DLD1 (cell line): ENCODE measurements around the gene FAM50A.
"Not testable (repeated sequence)": the region's sequence is repeated elsewhere in the genome, so short reads cannot be mapped to it uniquely, and the experiment has no call there.

Experiments
- in situ Hi-C: cut with HindIII; loops from 2 replicates; pipeline ENCODE4 v1.10.0; 2017; ENCODE audit warnings: low sequenced_read_pairs

FAM50A gene

DNA sequence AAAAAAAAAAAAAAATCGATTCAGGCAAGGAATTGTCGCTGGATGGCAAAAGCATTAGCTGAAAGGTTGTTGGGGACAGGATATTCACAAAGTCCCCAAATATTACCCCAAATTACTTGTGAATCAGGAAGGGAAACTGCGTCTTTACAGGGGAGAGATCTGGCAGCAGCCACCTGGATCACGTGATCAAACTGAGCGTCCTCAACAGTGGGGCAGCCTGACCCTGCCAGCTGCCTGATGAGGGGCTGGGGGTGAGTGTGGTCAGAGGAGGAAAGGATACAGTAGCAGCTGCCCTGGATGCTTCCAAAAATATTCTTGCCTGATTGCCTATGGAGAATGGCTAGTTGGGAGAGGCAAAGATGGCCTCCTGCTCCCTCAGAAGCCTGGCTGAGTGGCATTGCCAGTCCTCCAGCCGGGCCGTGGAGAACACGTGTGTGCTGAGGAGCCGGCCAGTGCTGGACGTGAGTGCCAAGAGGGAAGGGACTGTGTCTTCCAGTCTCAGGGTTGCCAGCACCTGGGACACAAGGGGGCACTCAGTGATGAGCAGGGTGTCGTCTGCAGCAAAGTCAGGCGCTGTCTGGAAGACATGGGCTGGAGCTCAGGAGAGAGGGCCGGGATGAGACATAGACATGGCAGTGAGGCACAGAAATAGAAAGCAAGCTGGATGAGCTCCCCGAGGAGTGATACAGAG is 38.1 kb downstream of the FAM50A start:
- in situ Hi-C loops = no loop called here

DNA sequence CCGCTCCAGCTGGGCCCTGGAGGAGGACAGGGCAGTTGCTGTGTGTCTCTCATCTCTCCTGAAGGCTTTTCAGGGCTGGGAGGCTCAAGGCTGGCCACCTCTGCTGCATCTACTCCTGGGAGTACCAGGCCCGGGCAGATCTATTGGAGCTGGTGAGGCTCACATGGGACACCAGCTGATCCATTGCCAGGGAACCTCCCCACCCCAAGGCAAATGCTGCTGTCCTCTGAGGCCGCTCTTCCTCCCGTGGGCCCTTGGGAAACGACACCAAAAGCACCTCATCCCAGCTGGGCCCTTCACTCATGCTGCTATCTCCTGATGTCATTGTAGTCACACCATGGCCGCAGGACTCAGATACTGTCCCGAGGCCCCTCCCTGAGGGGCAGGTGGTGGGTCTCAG is 38.8 kb downstream of the FAM50A start:
- in situ Hi-C loops = no loop called here

DNA sequence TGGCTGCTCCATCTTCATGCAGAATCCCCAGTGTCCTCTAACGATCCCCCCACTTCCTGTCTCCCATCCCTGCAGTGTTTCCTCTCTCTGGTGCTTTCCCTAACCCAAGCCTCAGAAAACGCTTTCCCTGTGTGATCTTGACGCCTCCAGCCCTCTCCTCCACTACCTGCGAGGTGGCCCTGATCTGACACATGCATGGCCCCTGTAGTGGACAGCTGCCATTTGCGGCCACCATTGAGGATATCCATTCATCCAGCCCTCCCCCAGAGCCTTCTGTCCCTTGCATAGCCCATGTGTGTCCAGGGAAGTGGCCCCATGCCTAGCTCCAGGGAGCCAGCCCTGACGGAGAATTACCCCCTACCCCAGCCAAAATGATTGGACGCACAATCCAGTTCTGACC is 39.4 kb downstream of the FAM50A start:
- in situ Hi-C loops = no loop called here

DNA sequence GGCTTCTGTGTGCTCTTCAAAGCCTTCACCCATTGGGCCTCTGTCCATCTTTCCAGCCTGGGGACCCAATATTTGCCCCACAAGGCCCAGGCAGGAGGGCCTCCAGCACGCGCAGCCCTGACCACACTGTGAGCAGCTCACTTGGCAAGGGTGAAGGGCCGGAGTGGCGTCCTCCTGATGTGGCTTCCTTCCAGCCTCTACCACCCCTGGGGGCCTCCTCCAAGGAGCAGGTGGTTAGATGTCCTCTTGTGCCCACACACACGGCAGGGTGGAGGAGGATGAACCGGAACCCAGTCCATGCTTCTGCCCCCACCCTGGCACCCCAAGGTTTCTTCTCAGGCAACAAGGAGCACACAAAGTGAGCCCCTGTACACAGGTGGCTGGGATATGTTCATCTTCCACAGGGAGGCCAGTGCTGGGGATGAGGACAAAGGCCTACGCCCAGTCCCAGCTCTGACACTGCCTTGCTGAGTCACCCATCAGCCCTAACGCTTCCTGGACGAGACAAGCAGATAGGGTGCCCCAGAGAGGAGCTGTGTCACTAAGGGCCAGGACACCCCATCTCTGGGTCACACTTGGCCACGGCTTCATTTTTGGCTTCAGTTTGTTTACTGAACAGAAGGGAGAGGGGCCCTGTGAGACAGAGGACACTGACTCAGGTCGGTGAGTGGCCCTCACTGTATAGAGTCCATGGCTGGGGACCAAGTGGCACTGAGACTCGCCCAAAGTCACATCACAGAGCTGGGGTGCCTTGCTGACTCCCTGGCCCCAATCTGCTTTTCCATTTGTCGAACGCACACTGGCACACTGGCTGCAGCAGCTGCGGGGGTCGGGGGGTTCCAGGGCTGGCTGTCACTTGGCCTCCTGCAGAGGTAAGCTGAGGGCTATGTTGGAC is 40.6 kb downstream of the FAM50A start:
- in situ Hi-C loops = no loop called here

DNA sequence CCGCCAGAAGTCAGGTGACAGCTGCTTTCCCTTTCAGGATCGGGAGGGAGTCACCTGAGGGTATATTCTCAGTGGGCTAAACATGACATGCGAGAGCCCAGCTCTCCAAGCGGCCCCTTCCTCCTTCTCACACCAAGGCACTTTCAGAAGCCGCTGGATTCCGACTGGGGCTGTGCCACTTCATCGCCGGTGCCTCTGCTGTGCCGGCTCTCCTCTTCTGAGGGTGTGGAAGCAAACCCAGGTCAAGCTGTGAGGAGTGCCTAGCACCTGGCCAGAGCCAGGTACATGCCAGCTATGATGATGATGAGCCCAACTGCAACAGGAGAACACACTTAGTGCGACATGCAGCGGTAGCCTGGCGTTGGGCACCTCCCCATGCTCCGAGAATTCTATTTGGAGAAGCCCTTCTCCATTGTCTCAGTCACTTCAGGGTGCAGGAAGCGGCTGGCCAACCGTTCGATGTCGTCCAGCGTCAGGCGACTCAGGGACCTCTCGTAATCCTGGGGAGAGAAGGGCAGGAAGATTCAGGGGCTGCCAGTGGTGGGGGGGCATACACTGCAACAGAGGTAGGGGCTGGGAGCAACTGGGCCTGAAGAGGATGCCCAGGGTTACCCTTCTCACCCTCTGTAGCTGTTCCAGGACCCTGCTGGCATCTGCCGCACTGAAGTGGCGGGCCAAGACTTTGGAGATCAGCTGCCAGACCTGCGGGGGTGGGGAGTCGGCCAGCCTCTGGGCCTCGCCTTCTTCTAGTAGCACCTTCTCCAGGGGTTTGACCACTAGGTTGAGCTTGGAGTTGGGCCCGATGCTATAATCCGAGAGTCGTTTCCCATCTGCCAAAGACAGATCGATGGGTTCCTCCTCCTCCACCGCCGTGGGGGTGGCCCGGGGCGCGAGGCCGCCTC is 41.5 kb downstream of the FAM50A start:
- in situ Hi-C loops = no loop called here

DNA sequence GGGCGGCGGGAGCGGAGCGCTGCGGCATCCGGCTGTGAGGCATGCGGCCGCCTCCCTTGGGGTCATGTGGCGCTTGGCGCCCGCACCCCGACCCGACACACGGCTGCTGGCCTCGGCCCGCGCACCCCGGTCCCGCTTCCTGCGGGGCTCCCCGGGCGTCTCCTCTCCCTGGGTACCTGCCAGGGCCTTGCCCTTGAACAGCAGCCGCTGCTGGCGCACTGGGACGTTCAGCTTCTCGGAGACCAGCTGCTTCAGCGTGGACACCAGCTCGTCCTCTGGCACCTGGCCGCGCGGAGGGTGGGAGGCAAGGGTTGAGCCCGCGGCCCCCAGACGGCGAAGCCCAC is 42.1 kb downstream of the FAM50A start:
- in situ Hi-C loops = no loop called here

DNA sequence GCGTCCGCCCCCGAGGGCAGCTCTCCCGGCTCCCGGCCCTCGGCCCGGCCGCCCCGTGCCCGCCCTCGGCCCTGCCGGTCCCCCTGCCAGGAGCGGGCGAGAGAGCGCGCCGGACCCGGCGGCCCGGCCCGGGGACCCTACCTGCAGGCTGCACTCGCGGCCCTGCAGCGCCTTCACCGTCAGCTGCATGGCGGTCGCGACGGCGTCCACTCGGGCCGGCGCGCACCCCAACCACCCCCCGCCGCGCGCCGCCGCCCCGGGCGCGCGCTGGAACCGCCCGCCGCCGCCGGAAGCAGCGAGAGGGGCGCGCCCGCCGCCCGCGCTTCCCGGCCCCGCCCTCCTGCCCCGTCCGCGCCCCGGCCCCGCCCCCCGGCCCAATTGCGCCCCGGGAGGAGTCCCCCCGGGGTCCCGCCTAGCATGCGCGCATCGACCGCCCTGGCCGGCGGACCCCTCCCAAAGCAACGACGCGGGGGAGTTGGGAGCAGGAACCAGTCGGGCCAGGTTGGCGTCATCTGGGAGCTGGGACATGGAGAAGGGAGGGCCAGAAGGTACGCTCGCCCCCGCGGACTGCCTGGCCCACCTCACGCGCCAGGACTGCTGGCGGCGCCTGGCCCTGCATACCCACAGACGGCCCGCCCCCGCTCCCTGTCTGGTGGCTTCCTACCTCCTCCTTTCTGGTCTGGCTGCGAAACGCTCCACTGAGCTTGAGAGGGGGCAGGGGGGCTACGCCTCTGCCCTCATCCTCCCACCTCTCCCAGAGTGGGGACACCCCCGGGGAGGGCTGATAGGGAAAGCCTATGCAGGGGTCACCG is 42.7 kb downstream of the FAM50A start, which contains the start of gene UBL4A:
Gene UBL4A (minus strand): TSS at position 220 of the 812 bp plus-strand sequence. CDS start 31 bp downstream, at position 189.
- in situ Hi-C loops = no loop called here

DNA sequence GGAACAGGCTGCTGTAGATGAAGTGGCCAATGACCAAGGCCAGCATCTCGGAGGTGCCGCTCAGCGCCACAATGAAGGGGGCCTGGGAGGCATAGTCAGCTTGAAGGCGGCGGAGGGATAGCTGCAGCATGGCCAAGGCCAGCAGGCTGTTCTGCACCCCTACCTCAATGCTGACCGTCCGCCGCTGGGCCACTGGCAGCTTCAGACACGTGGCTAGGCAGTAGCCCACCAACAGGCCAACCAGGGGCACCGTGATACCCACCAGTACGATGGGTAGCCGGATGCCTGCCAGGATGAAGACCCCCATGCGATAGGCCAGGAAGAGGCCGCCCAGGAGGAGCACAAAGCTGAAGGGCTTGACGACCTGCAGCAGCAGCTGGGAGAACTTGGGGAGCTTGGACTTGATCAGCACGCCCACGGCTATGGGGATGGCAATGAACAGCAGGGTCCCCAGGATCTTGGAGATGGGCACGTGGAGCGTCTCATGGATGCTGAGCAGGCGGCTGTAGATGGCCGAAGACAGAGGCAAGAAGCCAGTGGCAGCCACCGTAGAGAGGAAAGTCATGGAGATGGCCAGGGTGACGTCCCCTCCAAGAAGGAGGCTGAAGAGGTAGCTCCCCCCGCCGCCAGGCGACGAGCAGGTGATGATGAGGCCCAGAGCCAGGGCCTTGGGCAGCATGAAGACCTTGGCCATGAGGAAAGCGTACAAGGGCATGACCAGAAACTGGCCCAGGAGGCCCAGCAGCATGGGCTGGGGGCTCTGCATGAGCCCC is 43.8 kb downstream of the FAM50A start:
- in situ Hi-C loops = no loop called here

DNA sequence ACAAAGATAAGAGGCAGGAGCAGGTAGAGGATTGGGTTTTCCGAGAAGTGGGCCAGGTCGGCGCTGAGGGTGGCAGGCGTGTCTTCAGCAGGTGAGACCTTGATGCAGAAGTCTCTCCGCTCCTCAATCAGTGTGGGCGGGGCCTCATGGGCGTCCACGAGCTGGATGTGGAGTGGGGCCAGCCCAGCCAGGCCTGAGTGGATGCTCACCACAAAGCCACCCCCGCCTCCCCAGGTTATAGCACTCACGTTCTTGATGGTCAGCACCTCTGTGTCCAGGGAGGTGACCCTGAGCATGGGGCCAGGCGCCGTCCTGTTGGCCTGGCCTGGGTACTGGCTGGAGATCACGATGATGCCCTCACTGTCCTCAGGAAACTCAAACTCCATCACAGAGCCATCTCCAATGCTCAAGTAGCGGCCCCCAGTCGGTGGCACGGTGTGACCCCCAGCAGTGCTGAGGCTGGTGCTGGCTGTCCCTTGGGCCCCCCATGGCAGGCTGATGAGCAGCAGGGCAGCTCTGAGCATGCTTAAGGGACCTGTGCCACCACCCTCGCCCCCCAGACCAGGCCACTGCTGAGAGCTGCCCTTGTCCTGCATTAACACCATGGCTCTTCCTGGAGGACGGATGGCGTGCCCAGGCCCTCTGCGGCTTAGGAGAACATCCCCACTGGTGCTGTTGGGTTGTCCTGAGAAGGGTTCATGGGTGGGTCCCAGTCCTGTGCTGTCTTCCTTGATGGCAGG is 44.6 kb downstream of the FAM50A start:
- in situ Hi-C loops = no loop called here

DNA sequence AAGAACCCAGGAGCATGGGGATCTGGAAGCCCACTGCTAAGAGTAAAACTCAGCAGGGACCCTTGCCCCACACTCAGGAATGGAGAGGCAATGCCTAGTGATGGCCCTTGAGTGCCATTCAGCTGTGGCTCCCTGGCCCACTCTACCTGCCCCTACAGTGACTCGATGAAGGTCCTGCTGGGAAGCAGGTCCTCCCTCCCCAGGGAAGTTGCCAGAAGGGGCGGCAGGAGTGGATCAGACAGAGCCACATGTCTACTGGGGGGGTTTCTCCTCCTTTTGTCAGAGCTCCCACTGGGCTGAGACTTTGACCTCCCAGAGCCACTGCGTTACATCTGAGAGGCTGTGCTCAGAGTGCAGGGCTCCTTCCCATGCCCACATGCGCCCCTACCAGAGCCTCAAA is 45.2 kb downstream of the FAM50A start:
- in situ Hi-C loops = no loop called here

DNA sequence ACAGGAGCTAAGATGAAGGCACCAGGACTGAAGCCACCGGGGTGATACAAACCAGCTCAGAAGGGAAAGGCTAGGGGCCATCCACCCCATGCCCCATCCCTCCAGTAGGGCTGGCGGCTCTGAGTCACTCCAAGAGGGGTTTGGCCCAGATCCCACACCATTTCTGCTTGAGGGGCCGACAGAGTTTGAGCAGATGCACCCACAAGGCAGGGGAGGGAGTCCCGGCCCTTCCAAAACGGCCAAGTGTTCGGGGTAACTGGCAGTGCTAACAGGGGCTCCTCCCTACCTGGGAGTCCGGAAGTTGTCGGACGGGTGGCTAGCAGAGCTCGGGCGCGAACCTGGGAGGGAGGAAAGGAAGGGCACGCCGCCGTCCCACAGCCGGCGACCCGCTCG is 46.1 kb downstream of the FAM50A start:
- in situ Hi-C loops = no loop called here

DNA sequence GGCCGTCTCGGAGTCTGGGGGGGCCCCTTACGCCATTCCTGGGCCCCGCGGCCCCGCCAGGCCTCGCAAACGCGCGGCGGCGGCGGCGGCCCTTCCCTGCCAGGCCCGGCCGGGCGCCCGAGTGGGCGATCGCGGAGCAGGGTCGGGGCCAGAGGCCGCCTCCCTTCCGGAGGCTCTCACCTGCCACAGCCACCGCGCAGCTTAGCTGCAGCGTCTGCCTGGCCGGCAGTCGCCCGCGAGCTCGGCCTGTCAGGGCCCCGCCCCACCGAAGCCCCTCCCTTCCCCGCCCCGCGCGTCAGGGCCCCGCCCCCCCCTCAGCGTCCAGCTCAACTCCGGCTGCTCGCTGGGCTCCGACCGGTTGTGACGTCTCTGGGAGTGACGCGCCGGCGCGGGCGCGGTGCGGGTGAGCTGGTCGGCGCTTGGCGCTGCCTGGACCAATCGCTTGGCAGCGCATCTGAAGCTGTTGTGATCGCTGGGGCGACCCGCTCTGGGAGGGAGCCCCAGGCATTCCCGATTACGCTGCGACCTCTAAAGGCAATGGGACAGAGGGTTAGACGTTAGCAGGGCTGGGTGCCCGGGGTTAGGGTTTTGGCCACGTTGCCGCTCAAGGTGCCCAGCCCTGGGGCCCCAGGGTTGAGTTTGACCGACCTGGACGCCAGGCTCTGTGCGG is 46.6 kb downstream of the FAM50A start, which contains the start of gene SLC10A3:
Gene SLC10A3 (minus strand): TSS at position 216 of the 670 bp plus-strand sequence. CDS start 1,689 bp downstream, outside the sequence.
- in situ Hi-C loops = no loop called here

DNA sequence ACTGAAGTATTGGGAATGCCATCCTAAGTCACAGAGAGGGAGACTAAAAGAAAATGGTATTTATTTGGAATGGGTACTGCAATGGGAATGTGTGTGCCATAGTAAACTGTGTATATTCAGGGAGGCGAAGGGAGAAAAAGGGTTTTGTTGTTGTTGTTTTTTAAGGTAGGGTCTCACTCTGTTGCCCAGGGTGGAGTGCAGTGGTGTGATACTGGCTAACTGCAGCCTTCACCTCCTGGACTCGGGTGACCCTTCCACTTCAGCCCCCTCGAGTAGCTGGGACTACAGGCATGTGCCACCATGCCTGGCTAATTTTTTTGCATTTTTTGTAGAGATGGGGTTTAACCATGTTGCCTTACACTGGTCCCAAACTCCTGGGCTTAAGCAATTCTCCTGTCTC is 50.8 kb downstream of the FAM50A start:
- in situ Hi-C loops = no loop called here

DNA sequence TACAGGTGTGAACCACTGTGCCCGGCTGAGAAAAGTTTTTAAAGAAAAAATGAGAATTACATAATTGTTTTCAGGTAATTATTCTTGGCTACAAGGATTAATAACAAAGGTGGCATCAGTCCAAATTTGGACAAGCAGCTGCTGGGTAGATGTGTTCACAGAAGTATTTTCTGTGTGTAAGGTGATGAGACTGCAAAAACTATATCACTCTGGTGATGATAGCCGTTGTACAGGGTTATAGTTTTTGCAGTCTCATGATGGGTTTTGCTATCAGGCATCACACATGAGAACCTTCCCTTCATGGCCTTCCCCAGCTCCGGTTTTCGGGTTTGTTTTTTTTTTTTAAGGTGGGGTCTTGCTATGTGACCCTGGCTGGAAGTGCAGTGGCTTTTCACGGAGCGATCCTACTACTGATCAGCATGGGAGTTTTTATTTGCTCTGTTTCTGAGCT is 51.6 kb downstream of the FAM50A start:
- in situ Hi-C loops = no loop called here

DNA sequence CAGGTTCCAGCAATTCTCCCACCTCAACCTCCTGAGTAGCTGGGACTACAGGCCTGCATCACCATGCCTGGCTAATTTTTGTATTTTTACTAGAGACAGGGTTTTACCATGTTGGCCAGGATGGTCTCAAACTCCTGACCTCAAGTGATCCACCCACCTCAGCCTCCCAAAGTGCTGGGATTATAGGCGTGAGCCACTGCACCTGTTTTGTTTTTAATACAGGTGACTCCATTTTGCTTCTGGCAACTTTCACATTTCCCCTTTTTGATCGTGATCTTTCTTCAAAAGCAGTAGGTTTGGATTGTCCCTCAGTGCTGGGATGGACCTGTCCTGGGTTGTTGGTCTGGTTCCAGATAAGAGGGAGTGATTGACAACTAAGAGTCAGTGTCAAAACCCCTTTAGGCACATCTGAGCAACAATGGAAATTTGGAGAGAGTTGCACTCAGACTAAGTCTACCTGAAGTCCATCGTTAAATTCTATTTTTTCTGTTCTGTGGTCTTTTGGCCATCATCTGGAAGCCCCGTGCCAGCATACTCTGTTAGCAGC is 52.7 kb downstream of the FAM50A start:
- in situ Hi-C loops = not testable (repeated sequence)
